HG02759 (cell line): ENCODE results near the gene COL18A1.
"Not testable (repeated sequence)": the region's sequence is repeated elsewhere in the genome, so short reads cannot be mapped to it uniquely, and the experiment has no call there.

Experiments used
- ATAC-seq: cut with Tn5 transposase; IDR thresholded peaks from one replicate; pipeline ENCODE4 v1.9.1; 2021; ENCODE audit warnings: mild to moderate bottlenecking, moderate library complexity; ENCODE audit not compliant: unreplicated experiment

The COL18A1 gene

GRCh38 chr21:45513003-45513717 lies 108.2 kb downstream of the COL18A1 start:
- ATAC-seq, result no peak

- ATAC-seq, result no peak
These were observed 108.9 kb downstream of the COL18A1 start for GRCh38 chr21:45513741-45514310.

DNA sequence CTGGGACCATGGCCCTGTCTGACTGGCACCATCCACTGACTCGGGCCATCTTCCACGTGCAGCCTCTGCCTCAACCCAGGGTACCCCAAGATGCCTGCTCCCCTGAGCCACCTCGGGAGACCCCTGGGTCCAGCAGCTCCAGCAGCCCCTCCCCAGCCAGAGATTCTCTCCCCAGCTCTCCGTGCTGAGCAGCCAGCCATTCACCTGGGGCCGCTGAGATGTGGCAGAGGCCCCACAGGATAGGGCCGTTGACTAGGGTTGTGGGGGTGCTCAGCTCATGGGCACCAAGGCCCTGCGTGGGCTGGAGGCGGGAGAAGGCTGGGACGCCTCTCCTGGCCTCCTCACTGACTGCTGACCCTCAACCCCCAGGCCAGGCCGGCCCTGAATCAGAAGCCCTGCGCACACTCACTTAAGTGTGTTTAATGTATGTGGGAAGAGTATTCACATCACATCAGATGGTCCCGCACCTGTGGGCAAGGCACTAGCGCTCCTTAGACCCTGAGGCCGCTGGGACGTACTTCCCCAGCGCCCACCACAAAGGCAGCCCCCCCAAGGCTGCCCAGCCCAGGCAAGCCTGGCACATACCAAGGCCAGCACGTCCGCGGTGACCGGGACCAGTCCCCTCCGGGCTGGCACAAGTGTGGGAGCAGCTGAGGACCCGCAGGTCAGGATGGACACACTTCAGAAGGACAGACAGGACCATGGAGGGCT lies 109.5 kb downstream of the COL18A1 start:
- no peak for ATAC-seq

DNA sequence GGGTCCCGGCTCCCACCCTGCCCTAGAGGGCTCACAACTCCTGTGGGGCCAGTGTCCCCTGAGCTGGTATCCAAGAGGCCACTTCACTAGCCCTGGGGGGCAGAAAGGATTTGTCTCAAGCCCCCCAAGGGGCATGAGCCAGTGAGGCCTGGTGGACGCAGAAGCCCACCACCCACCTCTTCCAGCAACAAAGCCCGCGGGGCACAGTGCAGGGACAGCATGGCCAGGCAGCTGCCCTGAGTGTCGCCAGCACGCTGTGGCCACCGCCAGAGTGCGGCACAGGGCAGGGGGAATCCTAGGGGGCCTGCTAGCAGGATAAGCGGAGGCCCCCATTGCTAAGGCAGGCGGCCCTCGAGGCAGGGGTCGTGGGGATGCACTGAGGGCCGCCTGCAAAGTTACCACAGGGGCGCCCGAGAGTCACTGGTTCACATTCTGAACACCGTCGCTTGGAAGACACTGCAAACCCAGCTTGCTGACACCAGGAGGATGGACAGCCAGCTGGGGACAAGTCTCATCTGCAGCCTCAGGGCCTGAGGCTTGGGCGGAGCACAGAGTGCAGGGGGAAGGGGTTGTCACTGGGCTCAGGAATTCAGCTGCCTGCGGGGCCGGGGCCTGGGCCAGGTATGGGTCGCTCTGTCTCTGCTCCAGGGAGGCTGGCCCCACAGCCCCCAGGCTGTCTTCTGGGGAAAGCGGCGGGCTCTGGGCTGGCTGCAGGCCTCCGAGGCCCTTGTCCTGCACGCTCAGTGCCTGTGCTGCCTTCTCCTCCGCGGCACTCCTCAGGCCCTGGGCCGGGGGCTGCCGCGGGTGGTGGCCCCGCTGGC lies 110.5 kb downstream of the COL18A1 start:
- ATAC-seq, result no peak

- ATAC-seq, result no peak
These were observed 111.2 kb downstream of the COL18A1 start for GRCh38 chr21:45516071-45516670.

DNA sequence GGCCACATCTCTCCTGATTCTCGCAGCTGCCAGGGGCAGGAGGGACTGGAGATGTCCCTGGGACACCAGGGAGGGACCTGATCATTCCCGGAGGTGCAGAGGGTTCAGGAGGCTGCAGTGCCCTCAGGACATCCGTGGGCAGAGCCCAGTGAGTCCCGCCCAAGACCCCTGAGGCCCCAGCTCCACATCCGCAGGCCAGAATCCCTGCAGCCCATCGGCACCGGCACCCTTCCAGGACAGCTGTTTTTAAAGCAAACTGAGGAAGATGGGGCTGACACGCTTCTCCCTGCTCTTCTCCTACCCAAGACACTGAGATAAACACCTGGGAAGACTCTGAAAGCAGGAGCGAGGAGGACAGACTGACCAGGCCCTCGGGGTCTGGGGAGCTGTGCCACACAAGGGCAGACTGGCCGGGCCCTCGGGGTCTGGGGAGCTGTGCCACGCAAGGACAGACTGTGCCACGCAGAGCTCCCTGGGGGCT lies 111.7 kb downstream of the COL18A1 start:
- no peak for ATAC-seq

- ATAC-seq, result no peak
These were observed 112.5 kb downstream of the COL18A1 start for GRCh38 chr21:45517249-45518065.

DNA sequence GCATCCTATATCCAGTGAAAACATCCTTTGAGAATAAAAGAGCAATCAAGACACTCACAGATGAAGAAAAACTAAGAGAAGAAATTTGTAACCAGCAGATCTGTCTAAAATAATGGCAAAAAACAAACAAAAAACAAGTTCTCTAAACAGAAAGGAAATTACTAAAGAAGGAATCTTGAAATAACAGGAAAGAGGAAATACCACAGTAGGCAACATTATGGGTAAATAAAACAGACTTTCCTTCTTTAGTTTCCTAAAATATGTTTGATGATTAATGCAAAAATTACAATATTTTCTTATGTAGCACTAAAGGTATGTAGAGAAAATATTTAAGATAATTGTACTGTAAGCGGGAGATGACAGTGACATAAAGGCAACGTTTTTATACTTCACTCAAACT lies 113.8 kb downstream of the COL18A1 start:
- ATAC-seq, result no peak

DNA sequence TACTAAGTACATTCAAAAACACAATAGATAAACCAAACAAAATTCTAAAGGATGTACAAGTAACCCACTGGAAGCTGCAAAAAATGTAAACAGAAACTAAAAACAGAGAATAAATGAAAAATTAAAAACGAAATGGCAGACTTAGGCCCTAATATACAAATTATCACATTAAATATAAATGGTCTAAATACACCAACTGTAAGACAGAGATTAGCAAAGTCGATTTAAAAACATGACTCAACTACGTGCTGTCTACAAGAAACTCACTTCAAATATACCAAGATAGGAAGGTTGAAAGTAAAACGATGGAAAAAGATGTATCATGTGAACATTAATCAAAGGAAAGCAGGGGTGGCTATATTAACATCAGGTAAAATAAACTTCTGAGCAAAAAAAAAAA lies 114.2 kb downstream of the COL18A1 start:
- no peak for ATAC-seq

GRCh38 chr21:45521241-45521640 lies 116.3 kb downstream of the COL18A1 start:
- ATAC-seq, result no peak

GRCh38 chr21:45522381-45522780 lies 117.4 kb downstream of the COL18A1 start:
- no peak for ATAC-seq

- ATAC-seq, result no peak
These were observed 118.0 kb downstream of the COL18A1 start for GRCh38 chr21:45522986-45523385.

DNA sequence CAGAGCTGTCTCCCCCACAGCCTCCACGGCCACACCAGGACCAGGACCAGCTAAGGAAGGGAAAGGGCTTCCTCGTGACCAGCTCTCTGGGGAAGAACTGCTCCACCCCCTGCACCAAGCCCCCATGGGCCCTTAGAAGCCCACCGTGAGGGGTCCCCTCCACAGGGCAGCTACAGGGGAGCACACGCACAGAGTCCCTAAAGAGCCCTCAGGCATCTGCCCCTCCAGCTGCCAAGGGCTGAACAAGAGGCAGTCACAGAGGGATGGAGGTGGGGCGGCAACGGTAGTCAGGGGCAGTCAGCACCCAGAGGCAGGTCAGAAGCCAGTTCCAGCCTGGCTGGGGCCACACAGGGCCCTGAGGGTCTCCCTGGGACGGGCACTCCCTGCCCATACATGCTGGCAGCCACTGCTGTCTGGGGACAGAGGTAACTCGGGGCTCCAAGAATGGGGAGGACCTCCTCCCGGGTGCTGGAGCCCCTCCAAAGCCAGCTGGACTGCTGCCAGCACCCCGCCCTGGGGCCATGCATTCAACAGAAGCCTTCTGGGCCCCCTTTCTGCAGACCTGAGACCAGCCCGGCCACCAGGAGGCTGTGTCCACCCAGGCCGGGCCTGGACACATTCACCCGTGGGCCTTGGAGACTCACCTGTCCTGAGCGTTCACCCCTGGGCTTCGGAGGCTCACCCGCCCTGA lies 118.6 kb downstream of the COL18A1 start:
- no peak for ATAC-seq

GRCh38 chr21:45524756-45525152 lies 119.8 kb downstream of the COL18A1 start:
- ATAC-seq, result no peak

DNA sequence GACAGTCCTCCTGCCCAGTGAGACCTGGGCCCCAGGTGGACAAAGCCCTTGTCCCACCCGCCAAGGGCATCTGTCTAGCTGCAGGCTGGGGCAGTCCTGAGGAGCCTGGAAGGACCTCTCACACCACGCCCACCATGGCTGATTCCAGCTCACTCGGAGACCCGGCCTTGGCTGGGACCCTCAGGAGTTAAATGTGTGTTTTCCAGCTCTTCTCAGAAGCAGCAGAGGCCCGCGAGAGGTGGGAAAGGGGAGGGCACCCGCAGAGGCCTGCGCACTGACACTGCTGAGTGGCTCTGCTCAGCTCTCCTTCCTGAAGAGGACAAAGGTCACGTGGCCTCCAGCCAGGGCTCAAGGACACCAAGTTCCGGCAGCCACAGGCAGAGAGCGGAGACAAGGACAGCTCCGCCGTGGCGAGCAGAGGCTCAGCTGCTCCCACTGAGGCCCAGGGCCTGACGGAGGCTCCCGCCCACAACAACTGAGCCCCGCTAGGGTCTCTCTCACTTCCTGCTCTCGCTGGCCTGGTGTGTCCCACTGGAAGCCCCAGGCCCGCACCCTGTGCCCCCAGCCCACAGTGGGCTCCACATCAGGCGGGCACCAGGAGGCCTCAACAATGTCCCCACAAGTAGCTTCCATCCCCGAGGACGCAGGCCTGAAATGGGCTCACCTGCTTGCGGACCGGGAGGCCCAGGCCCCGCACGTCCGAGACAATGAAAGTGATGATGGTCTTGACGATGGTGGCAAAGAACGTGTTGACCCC lies 120.4 kb downstream of the COL18A1 start:
- ATAC-seq, result no peak

DNA sequence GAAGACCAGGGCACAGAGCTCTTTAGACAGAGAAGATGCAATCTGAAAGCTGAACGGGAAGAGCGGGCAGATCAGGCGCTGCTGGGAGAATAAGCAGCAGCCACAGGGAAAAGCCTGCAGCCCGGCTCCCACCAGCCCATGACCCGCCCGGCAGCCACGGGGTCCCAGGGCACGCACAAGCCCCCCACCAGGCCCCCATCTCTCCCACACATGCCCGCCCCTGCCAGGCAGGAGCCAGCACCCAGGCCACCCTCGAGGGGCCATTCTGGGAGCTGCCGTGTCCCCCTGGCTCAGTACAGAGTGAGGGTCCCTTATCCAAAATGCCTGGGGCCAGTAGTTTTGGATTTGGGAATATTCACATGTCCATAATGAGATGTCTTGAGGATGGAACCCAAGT lies 120.9 kb downstream of the COL18A1 start:
- ATAC-seq, result no peak

GRCh38 chr21:45527151-45527999 lies 122.4 kb downstream of the COL18A1 start:
- not testable (repeated sequence) for ATAC-seq
